ENCODE measurements around the gene NBEAL1.
"Not testable (repeated sequence)": the region's sequence is repeated elsewhere in the genome, so short reads cannot be mapped to it uniquely, and the experiment has no call there.

Gene NBEAL1

GRCh38 chr2:203014456-203015199, at the start of gene NBEAL1:
Gene NBEAL1 (plus strand): TSS chr2:203014875. CDS start chr2:203016385, 1,510 bp downstream.
- TF ChIP-seq CTCF (IDR thresholded peaks at IDR 0.05; ENCODE audit: control extremely low read depth, extremely low read depth, low read depth, missing control alignments): no peak
- POLR2A ChIA-PET: no interaction called here
- DNase-seq (ENCODE audit: extremely low spot score): peak; percentile 96
- CTCF ChIA-PET: interaction anchor here (1.3 to 1.6 kb wide), 3 partner anchors 14 to 97 kb away, joined by 3 to 6 read pairs (median 3); no protein-coding TSS in a partner anchor

GRCh38 chr2:202965810-202966460, 48.7 kb upstream of the NBEAL1 start:
- POLR2A ChIA-PET: no interaction called here
- peak; percentile 44 for DNase-seq (ENCODE audit: extremely low spot score)
- no peak for TF ChIP-seq CTCF (IDR thresholded peaks at IDR 0.05; ENCODE audit: control extremely low read depth, extremely low read depth, low read depth, missing control alignments)
- CTCF ChIA-PET: no interaction called here

GRCh38 chr2:202969404-202969803, 45.3 kb upstream of the NBEAL1 start:
- not testable (repeated sequence) for DNase-seq (ENCODE audit: extremely low spot score)
- CTCF ChIA-PET: interaction anchor here (1.2 to 1.3 kb wide), 2 partner anchors 10 to 24 kb away, joined by 3 to 4 read pairs; no protein-coding TSS in a partner anchor
- POLR2A ChIA-PET: interaction anchor here (0.6 kb wide), 1 partner anchor 359 kb away, joined by 11 read pairs; no protein-coding TSS in a partner anchor

GRCh38 chr2:202976809-202977208, 37.9 kb upstream of the NBEAL1 start:
- CTCF ChIA-PET: interaction anchor here (0.7 to 1.4 kb wide), 4 partner anchors 9 to 57 kb away, joined by 3 read pairs; no protein-coding TSS in a partner anchor
- no peak for DNase-seq (ENCODE audit: extremely low spot score)
- TF ChIP-seq CTCF (IDR thresholded peaks at IDR 0.05; ENCODE audit: control extremely low read depth, extremely low read depth, low read depth, missing control alignments): no peak
- POLR2A ChIA-PET: no interaction called here

- ChIA-PET CTCF (no interaction called here), POLR2A (no interaction called here)
- no peak for TF ChIP-seq CTCF (IDR thresholded peaks at IDR 0.05; ENCODE audit: control extremely low read depth, extremely low read depth, low read depth, missing control alignments)
- DNase-seq (ENCODE audit: extremely low spot score): no peak
These were observed 31.7 kb upstream of the NBEAL1 start for GRCh38 chr2:202982779-202983491.

DNA sequence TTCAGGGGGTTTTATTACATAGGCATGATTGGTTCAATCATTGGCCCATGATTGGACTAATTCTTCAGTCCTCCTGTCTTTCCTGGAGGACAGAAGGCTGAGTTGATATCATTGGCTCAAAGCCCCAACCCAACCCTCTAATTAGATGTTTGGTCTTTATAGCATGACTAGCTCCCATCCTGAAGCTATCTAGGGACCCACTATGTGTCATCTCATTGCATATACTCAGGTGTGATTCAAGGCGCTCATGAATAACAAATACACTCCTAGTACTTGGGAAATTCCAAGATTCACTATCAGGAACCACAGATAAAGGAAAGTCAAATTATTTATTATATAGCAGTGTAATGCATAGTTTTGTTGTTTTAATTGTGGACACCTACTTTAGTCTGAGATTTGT, 24.9 kb upstream of the NBEAL1 start:
- POLR2A ChIA-PET: no interaction called here
- DNase-seq (ENCODE audit: extremely low spot score): no peak
- CTCF ChIA-PET: interaction anchor here (1.1 to 1.7 kb wide), 2 partner anchors 12 to 14 kb away, joined by 3 read pairs; no protein-coding TSS in a partner anchor
- TF ChIP-seq CTCF (IDR thresholded peaks at IDR 0.05; ENCODE audit: control extremely low read depth, extremely low read depth, low read depth, missing control alignments): no peak

All from GM10248 (cell line).